Stimulated activated memory B cell treated with anti-CD40 and anti-IgM and Interleukin-4, amounts not matched to agents 10 μg/mL and 1 μg/mL and 100 μg/mL, for 72 hours (primary cell): Measurements from ENCODE around the gene NT5E.
"Not testable (repeated sequence)": the region's sequence is repeated elsewhere in the genome, so short reads cannot be mapped to it uniquely, and the experiment has no call there.

Experiments
- ATAC-seq: fragments of 150-1000 bp; cut with Tn5 transposase; 2 replicates; pipeline ENCODE4 v1.10.0; 2021
- H3K27ac Mint-ChIP-seq: one replicate; pipeline ENCODE4 v1.8.0; 2022; ENCODE audit warnings: mild to moderate bottlenecking, mixed read lengths
- H3K27me3 Mint-ChIP-seq: one replicate; pipeline ENCODE4 v1.8.0; 2022; ENCODE audit warnings: mixed read lengths
- H3K36me3 Mint-ChIP-seq: one replicate; pipeline ENCODE4 v1.8.0; 2022; ENCODE audit warnings: mixed read lengths
- H3K4me1 Mint-ChIP-seq: one replicate; pipeline ENCODE4 v1.8.0; 2022; ENCODE audit warnings: mixed read lengths
- H3K4me3 Mint-ChIP-seq: one replicate; pipeline ENCODE4 v1.8.0; 2022; ENCODE audit warnings: mild to moderate bottlenecking, moderate library complexity, mixed read lengths
- H3K9me3 Mint-ChIP-seq: one replicate; pipeline ENCODE4 v1.8.0; 2022; ENCODE audit warnings: mixed read lengths

NT5E gene

GRCh38 chr6:85449818-85450759 lies at the start of gene NT5E:
Gene NT5E, plus strand, starts transcription at chr6:85450083. Its CDS starts 57 bp downstream, at chr6:85450140.
- peak within 1 kb of the TSS; percentile 93 for H3K4me3 Mint-ChIP-seq
- no peaks in the 10 kb centered on the region for H3K27me3 Mint-ChIP-seq

GRCh38 chr6:85400331-85400730 lies 49.6 kb upstream of the NT5E start:
- no peak overlapping the region for H3K4me3 Mint-ChIP-seq
- H3K27ac Mint-ChIP-seq: no peak overlapping the region
- H3K36me3 Mint-ChIP-seq: no peaks in the 10 kb centered on the region
- no peaks in the 10 kb centered on the region for H3K27me3 Mint-ChIP-seq
- peaks cover 2% of the 10 kb centered on the region for H3K4me1 Mint-ChIP-seq
- no peaks in the 10 kb centered on the region for H3K9me3 Mint-ChIP-seq
- no peak for ATAC-seq

More at GRCh38 chr6:85449818-85450759, at the start of gene NT5E:
- peak; percentile 92 for ATAC-seq
- H3K27ac Mint-ChIP-seq: peak within 1 kb of the TSS; percentile 90
- H3K9me3 Mint-ChIP-seq: no peaks in the 10 kb centered on the region
- H3K36me3 Mint-ChIP-seq: no peaks in the 10 kb centered on the region
- peaks cover 66% of the 10 kb centered on the region for H3K4me1 Mint-ChIP-seq

- no peak for ATAC-seq
- no peaks in the 10 kb centered on the region for H3K27me3 Mint-ChIP-seq
- H3K36me3 Mint-ChIP-seq: no peaks in the 10 kb centered on the region
- H3K4me1 Mint-ChIP-seq: peaks cover 10% of the 10 kb centered on the region
- H3K9me3 Mint-ChIP-seq: no peaks in the 10 kb centered on the region
- H3K4me3 Mint-ChIP-seq: no peak overlapping the region
- H3K27ac Mint-ChIP-seq: no peak overlapping the region
Measured at GRCh38 chr6:85401186-85402021, 48.5 kb upstream of the NT5E start.

- H3K27me3 Mint-ChIP-seq: no peaks in the 10 kb centered on the region
- no peaks in the 10 kb centered on the region for H3K9me3 Mint-ChIP-seq
- peak; percentile 17 for ATAC-seq
- H3K27ac Mint-ChIP-seq: no peak overlapping the region
- H3K4me1 Mint-ChIP-seq: peaks cover 10% of the 10 kb centered on the region
- no peaks in the 10 kb centered on the region for H3K36me3 Mint-ChIP-seq
- H3K4me3 Mint-ChIP-seq: no peak overlapping the region
Measured at GRCh38 chr6:85402071-85402470, 47.8 kb upstream of the NT5E start.

GRCh38 chr6:85402922-85403321 lies 47.0 kb upstream of the NT5E start:
- no peak overlapping the region for H3K4me3 Mint-ChIP-seq
- no peak overlapping the region for H3K27ac Mint-ChIP-seq
- H3K9me3 Mint-ChIP-seq: no peaks in the 10 kb centered on the region
- peaks cover 10% of the 10 kb centered on the region for H3K4me1 Mint-ChIP-seq
- ATAC-seq: no peak
- no peaks in the 10 kb centered on the region for H3K36me3 Mint-ChIP-seq
- H3K27me3 Mint-ChIP-seq: no peaks in the 10 kb centered on the region

GRCh38 chr6:85403331-85404015 lies 46.4 kb upstream of the NT5E start:
- ATAC-seq: no peak

GRCh38 chr6:85404016-85404563 lies 45.8 kb upstream of the NT5E start:
- not testable (repeated sequence) for H3K4me1 Mint-ChIP-seq, H3K27me3 Mint-ChIP-seq, H3K27ac Mint-ChIP-seq, H3K4me3 Mint-ChIP-seq, H3K36me3 Mint-ChIP-seq, H3K9me3 Mint-ChIP-seq, ATAC-seq

More at GRCh38 chr6:85403331-85404015, 46.4 kb upstream of the NT5E start:
- no peaks in the 10 kb centered on the region for H3K9me3 Mint-ChIP-seq
- H3K36me3 Mint-ChIP-seq: no peaks in the 10 kb centered on the region
- no peak overlapping the region for H3K27ac Mint-ChIP-seq
- no peak overlapping the region for H3K4me3 Mint-ChIP-seq
- H3K4me1 Mint-ChIP-seq: peaks cover 10% of the 10 kb centered on the region
- no peaks in the 10 kb centered on the region for H3K27me3 Mint-ChIP-seq

- Mint-ChIP-seq H3K27ac (peak overlapping the region; percentile 60), H3K9me3 (no peaks in the 10 kb centered on the region), H3K36me3 (no peaks in the 10 kb centered on the region), H3K4me1 (peaks cover 10% of the 10 kb centered on the region), H3K4me3 (no peak overlapping the region), H3K27me3 (no peaks in the 10 kb centered on the region)
- no peak for ATAC-seq
Measured at GRCh38 chr6:85404564-85405174, 45.2 kb upstream of the NT5E start.

- Mint-ChIP-seq H3K4me3 (no peak overlapping the region), H3K4me1 (peaks cover 10% of the 10 kb centered on the region), H3K36me3 (no peaks in the 10 kb centered on the region), H3K27me3 (no peaks in the 10 kb centered on the region), H3K9me3 (no peaks in the 10 kb centered on the region), H3K27ac (peak overlapping the region; percentile 60)
- peak; percentile 45 for ATAC-seq
Measured at GRCh38 chr6:85405175-85405852, 44.6 kb upstream of the NT5E start.

GRCh38 chr6:85405853-85406198 lies 44.1 kb upstream of the NT5E start:
- no peak for ATAC-seq
- H3K27ac Mint-ChIP-seq: peak overlapping the region; percentile 60

GRCh38 chr6:85406641-85407075 lies 43.2 kb upstream of the NT5E start:
- H3K9me3 Mint-ChIP-seq: no peaks in the 10 kb centered on the region
- H3K4me3 Mint-ChIP-seq: no peak overlapping the region
- H3K27me3 Mint-ChIP-seq: no peaks in the 10 kb centered on the region
- no peak for ATAC-seq
- no peaks in the 10 kb centered on the region for H3K36me3 Mint-ChIP-seq
- H3K27ac Mint-ChIP-seq: no peak overlapping the region
- peaks cover 10% of the 10 kb centered on the region for H3K4me1 Mint-ChIP-seq

More at GRCh38 chr6:85405853-85406198, 44.1 kb upstream of the NT5E start:
- Mint-ChIP-seq H3K4me3 (no peak overlapping the region), H3K9me3 (no peaks in the 10 kb centered on the region), H3K4me1 (peaks cover 10% of the 10 kb centered on the region), H3K36me3 (no peaks in the 10 kb centered on the region), H3K27me3 (no peaks in the 10 kb centered on the region)

GRCh38 chr6:85408039-85408438 lies 41.8 kb upstream of the NT5E start:
- Mint-ChIP-seq H3K4me1 (peaks cover 10% of the 10 kb centered on the region), H3K9me3 (no peaks in the 10 kb centered on the region), H3K4me3 (no peak overlapping the region), H3K36me3 (no peaks in the 10 kb centered on the region), H3K27me3 (peaks cover 9% of the 10 kb centered on the region), H3K27ac (no peak overlapping the region)
- ATAC-seq: no peak

- peaks cover 2% of the 10 kb centered on the region for H3K4me1 Mint-ChIP-seq
- H3K4me3 Mint-ChIP-seq: no peak overlapping the region
- peaks cover 12% of the 10 kb centered on the region for H3K27me3 Mint-ChIP-seq
- no peak for ATAC-seq
- peaks cover 3% of the 10 kb centered on the region for H3K9me3 Mint-ChIP-seq
- no peak overlapping the region for H3K27ac Mint-ChIP-seq
- H3K36me3 Mint-ChIP-seq: no peaks in the 10 kb centered on the region
Measured at GRCh38 chr6:85412911-85413430, 36.9 kb upstream of the NT5E start.

- H3K27me3 Mint-ChIP-seq: peaks cover 12% of the 10 kb centered on the region
- peaks cover 3% of the 10 kb centered on the region for H3K9me3 Mint-ChIP-seq
- no peak overlapping the region for H3K4me3 Mint-ChIP-seq
- no peak for ATAC-seq
- no peaks in the 10 kb centered on the region for H3K36me3 Mint-ChIP-seq
- no peak overlapping the region for H3K27ac Mint-ChIP-seq
- H3K4me1 Mint-ChIP-seq: peaks cover 17% of the 10 kb centered on the region
Measured at GRCh38 chr6:85416049-85416448, 33.8 kb upstream of the NT5E start.
